HEK293T (cell line): ENCODE data around the gene SRGAP3.

Experiments
- ARNT ChIP-seq: fragments of 450-650 bp; IDR thresholded peaks from 2 replicates; pipeline ENCODE4 v1.6.1; 2017; ENCODE audit warnings: mild to moderate bottlenecking
- BHLHE40 ChIP-seq: fragments of 450-650 bp; IDR thresholded peaks from 2 replicates; pipeline ENCODE4 v1.6.1; 2016; ENCODE audit warnings: mild to moderate bottlenecking, moderate library complexity, borderline replicate concordance
- CTBP1 ChIP-seq: fragments of 450-650 bp; IDR thresholded peaks from 2 replicates; pipeline ENCODE4 v1.6.1; 2016; ENCODE audit warnings: borderline replicate concordance
- ELF4 ChIP-seq: fragments of 450-650 bp; IDR thresholded peaks from 2 replicates; pipeline ENCODE4 v1.6.1; 2017; ENCODE audit warnings: antibody characterized with exemption
- FOXA1 ChIP-seq: fragments of 450-650 bp; IDR thresholded peaks from 2 replicates; pipeline ENCODE4 v1.6.1; 2016; ENCODE audit warnings: mild to moderate bottlenecking
- FOXM1 ChIP-seq: fragments of 450-650 bp; IDR thresholded peaks from 2 replicates; pipeline ENCODE4 v1.6.1; 2017; ENCODE audit warnings: mild to moderate bottlenecking, borderline replicate concordance
- HDGF ChIP-seq: fragments of 450-650 bp; IDR thresholded peaks from 2 replicates; pipeline ENCODE4 v1.6.1; 2017; ENCODE audit warnings: antibody characterized with exemption, borderline replicate concordance
- NFRKB ChIP-seq: fragments of 450-650 bp; IDR thresholded peaks from 2 replicates; pipeline ENCODE4 v1.6.1; 2016; ENCODE audit warnings: mild to moderate bottlenecking, moderate library complexity
- PKNOX1 ChIP-seq: fragments of 450-650 bp; IDR thresholded peaks from 2 replicates; pipeline ENCODE4 v1.6.1; 2016
- SP1 ChIP-seq: fragments of 450-650 bp; IDR thresholded peaks from 2 replicates; pipeline ENCODE4 v1.6.1; 2017
- SUZ12 ChIP-seq: fragments of 450-650 bp; IDR thresholded peaks from 2 replicates; pipeline ENCODE4 v1.6.1; 2016; ENCODE audit warnings: mild to moderate bottlenecking
- TARDBP ChIP-seq: fragments of 450-650 bp; IDR thresholded peaks from 2 replicates; pipeline ENCODE4 v1.6.1; 2016
- ZNF384 ChIP-seq: fragments of 450-650 bp; IDR thresholded peaks from 2 replicates; pipeline ENCODE4 v1.6.1; 2016

GRCh38 chr3:9238721-9239295, 10.6 kb downstream of the SRGAP3 start:
- no peak for TF ChIP-seq SP1
- TF ChIP-seq TARDBP: no peak
- no peak for TF ChIP-seq PKNOX1
- no peak for TF ChIP-seq ELF4
- TF ChIP-seq ZNF384: no peak
- TF ChIP-seq ARNT: no peak
- no peak for TF ChIP-seq FOXM1
- no peak for TF ChIP-seq FOXA1
- no peak for TF ChIP-seq NFRKB
- TF ChIP-seq CTBP1: no peak
- TF ChIP-seq HDGF: no peak
- no peak for TF ChIP-seq SUZ12
- TF ChIP-seq BHLHE40: no peak
